Fibroblast of lung (primary cell): Measurements from ENCODE around the gene ZNF407.

Source experiments
- EZH2 ChIP-seq: IDR thresholded peaks from 2 replicates; pipeline ENCODE4 v1.5.1; 2012; ENCODE audit warnings: low read length, control low read depth, mild to moderate bottlenecking; ENCODE audit errors: missing control alignments
- TF ChIP-seq, protein P1 (sequence below), 2 donors: IDR thresholded peaks in 1 of 2; conservative IDR thresholded peaks in 1 of 2; 1 replicate in 1 of 2; 2 replicates in 1 of 2; pipeline ENCODE4 v1.5.1; 2011 to 2012; ENCODE audit warnings: low read length in 2 of 2, control low read depth in 1 of 2, inconsistent platforms in 1 of 2, low read depth in 1 of 2, mild to moderate bottlenecking in 1 of 2

DNA sequence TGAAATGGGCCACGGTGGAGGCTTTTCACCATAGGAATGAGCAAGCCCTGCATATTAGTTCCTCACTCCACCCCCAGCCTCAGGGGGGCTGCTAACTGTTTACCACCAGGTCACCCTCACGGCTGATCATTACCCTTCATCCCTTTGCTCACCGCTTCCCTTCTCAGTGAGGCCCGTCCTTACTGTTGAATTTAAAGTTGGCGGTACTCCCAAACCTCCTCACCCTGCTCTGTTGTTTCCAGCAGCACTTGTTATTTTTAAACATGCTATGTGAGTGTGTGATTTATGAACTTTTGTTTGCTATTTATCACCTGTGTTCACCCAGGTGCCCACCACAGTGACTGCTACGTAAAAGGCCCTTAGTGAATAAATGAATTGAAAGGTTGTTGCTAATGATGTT, 243.6 kb downstream of the ZNF407 start:
- TF ChIP-seq, protein P1, sequence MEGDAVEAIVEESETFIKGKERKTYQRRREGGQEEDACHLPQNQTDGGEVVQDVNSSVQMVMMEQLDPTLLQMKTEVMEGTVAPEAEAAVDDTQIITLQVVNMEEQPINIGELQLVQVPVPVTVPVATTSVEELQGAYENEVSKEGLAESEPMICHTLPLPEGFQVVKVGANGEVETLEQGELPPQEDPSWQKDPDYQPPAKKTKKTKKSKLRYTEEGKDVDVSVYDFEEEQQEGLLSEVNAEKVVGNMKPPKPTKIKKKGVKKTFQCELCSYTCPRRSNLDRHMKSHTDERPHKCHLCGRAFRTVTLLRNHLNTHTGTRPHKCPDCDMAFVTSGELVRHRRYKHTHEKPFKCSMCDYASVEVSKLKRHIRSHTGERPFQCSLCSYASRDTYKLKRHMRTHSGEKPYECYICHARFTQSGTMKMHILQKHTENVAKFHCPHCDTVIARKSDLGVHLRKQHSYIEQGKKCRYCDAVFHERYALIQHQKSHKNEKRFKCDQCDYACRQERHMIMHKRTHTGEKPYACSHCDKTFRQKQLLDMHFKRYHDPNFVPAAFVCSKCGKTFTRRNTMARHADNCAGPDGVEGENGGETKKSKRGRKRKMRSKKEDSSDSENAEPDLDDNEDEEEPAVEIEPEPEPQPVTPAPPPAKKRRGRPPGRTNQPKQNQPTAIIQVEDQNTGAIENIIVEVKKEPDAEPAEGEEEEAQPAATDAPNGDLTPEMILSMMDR (conservative IDR thresholded peaks at IDR 0.05 in 1 of 2, IDR thresholded peaks at IDR 0.05 in 1 of 2; ENCODE audit: low read depth in 1 of 2, low read length in 2 of 2): no peak
- TF ChIP-seq EZH2: no peak
